H1 (cell line): ENCODE data around the gene GNAI2.

Source experiments
- KDM1A ChIP-seq: fragments of 200-600, 300-600 bp; sonication (generic); IDR thresholded peaks from 2 replicates; pipeline ENCODE4 v1.7.1; 2016; ENCODE audit warnings: mild to moderate bottlenecking, low read length, borderline replicate concordance
- MAFK ChIP-seq: IDR thresholded peaks from 2 replicates; pipeline ENCODE4 v1.6.1; 2012; ENCODE audit warnings: low read depth, mild to moderate bottlenecking, improper control_type of control experiment, low read length
- TF ChIP-seq, protein P1 (sequence below), 3 experiments: IDR thresholded peaks; 1 replicate in 2 of 3; 2 replicates in 1 of 3; pipeline versions ENCODE4 v1.5.1 to v1.6.1; 2011; ENCODE audit warnings: low read length in 3 of 3, mild to moderate bottlenecking in 3 of 3, inconsistent platforms in 2 of 3, low read depth in 1 of 3, moderate library complexity in 1 of 3; ENCODE audit not compliant: insufficient read depth in 1 of 3; ENCODE audit errors: control extremely low read depth in 1 of 3

DNA sequence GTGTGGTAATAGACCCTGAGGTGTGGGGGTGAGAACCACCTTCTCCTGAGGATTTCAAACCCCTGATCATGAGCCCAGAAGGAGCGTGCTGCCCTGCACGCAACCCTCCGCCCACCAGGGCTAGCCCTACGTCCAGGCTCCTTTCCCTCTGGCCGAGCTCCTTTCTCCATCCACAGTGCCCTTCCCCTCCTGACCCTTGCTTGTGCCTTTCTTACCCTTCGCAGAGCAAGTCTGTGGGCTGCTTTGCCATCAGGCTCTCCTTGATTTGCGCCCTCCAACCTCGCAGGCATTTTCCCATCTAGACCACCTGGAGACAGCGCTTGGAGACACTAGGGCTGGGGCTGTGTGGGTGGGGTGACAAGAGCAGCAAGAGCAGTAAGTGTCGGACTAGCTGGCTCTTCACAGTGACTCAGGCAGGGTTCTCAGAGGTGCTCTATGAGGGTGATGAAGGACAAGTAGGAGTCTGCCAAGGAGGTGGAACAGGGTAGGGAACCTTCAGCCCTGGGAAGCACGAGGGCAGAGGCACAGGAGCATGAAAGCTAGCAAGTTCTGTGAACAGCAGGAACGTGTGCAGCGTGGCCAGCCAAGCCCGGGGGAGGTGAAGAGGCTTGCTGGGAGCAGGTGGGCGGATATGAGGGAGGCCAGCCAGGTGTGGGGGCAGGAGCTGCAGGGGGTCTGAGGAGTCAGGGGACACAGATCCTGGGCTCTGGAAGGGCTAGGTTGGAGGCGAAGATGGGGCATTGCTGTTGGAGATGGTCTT lies 33.5 kb upstream of the GNAI2 start:
- TF ChIP-seq KDM1A (no peak), MAFK (no peak)
- TF ChIP-seq, protein P1, sequence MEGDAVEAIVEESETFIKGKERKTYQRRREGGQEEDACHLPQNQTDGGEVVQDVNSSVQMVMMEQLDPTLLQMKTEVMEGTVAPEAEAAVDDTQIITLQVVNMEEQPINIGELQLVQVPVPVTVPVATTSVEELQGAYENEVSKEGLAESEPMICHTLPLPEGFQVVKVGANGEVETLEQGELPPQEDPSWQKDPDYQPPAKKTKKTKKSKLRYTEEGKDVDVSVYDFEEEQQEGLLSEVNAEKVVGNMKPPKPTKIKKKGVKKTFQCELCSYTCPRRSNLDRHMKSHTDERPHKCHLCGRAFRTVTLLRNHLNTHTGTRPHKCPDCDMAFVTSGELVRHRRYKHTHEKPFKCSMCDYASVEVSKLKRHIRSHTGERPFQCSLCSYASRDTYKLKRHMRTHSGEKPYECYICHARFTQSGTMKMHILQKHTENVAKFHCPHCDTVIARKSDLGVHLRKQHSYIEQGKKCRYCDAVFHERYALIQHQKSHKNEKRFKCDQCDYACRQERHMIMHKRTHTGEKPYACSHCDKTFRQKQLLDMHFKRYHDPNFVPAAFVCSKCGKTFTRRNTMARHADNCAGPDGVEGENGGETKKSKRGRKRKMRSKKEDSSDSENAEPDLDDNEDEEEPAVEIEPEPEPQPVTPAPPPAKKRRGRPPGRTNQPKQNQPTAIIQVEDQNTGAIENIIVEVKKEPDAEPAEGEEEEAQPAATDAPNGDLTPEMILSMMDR (IDR thresholded peaks at IDR 0.05; ENCODE audit: control extremely low read depth in 1 of 3, insufficient read depth in 1 of 3, low read depth in 1 of 3, low read length in 3 of 3): no peak
